GM12874 (cell line): Measurements from ENCODE around the gene ALOX5.

Source experiments
- TF ChIP-seq, protein P1 (sequence below): IDR thresholded peaks from 2 replicates; pipeline ENCODE4 v1.5.1; 2011; ENCODE audit warnings: low read depth, mild to moderate bottlenecking, control low read depth, low read length, moderate library complexity; ENCODE audit not compliant: insufficient read depth

The ALOX5 gene

GRCh38 chr10:45468079-45468478, 94.1 kb downstream of the ALOX5 start:
- TF ChIP-seq, protein P1, sequence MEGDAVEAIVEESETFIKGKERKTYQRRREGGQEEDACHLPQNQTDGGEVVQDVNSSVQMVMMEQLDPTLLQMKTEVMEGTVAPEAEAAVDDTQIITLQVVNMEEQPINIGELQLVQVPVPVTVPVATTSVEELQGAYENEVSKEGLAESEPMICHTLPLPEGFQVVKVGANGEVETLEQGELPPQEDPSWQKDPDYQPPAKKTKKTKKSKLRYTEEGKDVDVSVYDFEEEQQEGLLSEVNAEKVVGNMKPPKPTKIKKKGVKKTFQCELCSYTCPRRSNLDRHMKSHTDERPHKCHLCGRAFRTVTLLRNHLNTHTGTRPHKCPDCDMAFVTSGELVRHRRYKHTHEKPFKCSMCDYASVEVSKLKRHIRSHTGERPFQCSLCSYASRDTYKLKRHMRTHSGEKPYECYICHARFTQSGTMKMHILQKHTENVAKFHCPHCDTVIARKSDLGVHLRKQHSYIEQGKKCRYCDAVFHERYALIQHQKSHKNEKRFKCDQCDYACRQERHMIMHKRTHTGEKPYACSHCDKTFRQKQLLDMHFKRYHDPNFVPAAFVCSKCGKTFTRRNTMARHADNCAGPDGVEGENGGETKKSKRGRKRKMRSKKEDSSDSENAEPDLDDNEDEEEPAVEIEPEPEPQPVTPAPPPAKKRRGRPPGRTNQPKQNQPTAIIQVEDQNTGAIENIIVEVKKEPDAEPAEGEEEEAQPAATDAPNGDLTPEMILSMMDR = no peak

DNA sequence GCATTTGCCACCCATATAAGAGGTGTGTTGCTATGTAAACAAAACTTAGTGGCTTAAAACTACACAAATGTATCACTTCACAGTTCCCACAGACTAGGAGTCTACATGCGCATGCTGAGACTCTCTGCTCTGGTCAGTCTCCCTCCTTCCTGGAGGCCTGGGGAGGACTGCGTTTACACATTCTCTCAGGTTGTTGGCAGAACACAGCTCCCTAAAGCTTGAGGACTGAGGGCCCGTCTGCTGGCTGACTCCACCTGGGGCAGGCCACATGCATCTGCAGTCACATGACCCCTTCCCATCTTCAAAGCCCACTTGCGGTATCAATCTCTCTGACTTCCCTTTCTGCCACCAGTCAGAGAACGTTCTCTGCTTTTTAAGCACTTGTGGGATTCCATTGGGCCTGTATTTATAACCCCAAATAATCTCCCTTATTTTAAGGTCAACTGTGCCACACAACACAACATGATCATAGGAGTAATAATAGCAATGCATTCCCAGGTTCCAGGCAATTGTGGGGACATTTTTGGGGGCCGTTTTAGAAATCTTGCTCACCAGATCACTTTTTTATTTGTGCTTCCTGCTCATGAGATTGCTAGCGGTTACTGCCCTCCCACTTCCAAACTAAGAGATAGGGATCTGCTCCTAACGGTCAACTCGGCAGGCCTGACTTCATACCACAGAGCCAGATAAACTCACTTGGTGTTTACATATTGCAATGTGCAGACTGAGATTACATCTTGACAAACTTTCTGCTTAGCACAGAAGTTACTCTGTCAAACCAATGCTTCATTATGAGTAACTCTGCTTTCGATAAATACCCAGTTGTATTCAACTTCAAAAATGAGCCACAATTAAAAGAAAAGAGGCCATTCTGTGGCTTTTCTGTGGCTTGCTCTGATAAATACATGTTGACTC, 96.3 kb downstream of the ALOX5 start:
- TF ChIP-seq, protein P1 = no peak

DNA sequence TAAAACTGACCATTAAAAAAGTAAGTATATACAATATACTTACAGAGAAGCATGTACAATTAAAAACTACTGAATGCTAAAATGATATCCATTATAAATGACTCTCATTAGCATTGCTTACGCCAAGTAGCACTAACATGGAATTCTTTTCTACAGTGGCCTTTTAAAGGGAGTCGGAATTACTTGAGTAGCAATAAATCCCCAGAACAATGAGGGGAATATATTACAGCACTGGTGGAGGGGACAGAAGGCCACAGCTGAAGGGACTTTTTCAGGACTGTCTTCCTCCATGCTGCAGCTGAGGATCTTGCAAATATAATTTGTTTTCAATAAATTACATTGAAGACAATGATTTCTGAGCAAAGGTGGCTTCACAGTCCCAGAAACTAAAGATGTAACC, 97.0 kb downstream of the ALOX5 start:
- TF ChIP-seq, protein P1 = no peak

GRCh38 chr10:45471531-45472310, 97.7 kb downstream of the ALOX5 start:
- TF ChIP-seq, protein P1 = no peak

DNA sequence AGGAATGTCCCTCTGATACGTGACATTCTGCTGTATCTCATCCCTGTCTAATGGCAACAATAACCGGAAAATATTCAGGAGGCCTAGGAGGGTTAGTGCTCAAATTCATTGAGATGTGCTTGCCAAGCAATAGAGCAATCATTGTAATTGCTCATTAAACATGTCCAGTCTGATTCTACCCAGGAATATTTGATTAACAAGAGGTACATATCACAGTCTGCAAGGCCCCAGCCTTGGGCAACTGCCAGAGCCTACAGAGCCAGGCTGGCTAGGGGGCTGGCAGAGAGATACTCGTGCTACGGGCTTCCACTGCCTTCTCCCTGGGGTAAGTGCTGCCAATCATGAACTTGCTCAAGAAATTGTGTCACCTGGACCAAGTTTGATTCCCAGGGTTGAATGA, 99.1 kb downstream of the ALOX5 start:
- TF ChIP-seq, protein P1 = no peak

GRCh38 chr10:45476559-45476958, 102.5 kb downstream of the ALOX5 start:
- TF ChIP-seq, protein P1 = no peak

- TF ChIP-seq, protein P1 = no peak
Observed at GRCh38 chr10:45480294-45480693, 106.3 kb downstream of the ALOX5 start.
